ENCODE results near the gene MS4A13.
"Not testable (repeated sequence)": the region's sequence is repeated elsewhere in the genome, so short reads cannot be mapped to it uniquely, and the experiment has no call there.

DNA sequence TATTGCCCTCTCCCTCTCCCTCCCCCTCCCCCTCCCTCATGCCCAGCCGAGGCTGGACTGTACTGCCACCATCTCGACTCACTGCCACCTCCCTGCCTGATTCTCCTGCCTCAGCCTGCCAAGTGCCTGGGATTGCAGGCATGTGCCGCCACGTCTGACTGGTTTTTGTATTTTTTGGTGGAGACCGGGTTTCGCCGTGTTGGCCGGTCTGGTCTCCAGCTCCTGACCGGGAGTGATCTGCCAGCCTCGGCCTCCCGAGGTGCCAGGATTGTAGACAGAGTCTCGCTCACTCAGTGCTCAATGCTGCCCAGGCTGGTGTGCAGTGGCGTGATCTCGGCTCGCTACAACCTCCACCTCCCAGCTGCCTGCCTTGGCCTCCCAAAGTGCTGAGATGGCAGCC, 5.6 kb upstream of the MS4A13 start:
- TF ChIP-seq POLR2A (IDR thresholded peaks at IDR 0.05): not testable (repeated sequence)
- TF ChIP-seq, protein P1, sequence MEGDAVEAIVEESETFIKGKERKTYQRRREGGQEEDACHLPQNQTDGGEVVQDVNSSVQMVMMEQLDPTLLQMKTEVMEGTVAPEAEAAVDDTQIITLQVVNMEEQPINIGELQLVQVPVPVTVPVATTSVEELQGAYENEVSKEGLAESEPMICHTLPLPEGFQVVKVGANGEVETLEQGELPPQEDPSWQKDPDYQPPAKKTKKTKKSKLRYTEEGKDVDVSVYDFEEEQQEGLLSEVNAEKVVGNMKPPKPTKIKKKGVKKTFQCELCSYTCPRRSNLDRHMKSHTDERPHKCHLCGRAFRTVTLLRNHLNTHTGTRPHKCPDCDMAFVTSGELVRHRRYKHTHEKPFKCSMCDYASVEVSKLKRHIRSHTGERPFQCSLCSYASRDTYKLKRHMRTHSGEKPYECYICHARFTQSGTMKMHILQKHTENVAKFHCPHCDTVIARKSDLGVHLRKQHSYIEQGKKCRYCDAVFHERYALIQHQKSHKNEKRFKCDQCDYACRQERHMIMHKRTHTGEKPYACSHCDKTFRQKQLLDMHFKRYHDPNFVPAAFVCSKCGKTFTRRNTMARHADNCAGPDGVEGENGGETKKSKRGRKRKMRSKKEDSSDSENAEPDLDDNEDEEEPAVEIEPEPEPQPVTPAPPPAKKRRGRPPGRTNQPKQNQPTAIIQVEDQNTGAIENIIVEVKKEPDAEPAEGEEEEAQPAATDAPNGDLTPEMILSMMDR (IDR thresholded peaks at IDR 0.05): not testable (repeated sequence)
